ENCODE data around the gene PDE8A. TPM values are rescaled to one million over a fixed set of nuclear protein-coding genes. Genes with fewer than 3 reads are reported as not detected.

PDE8A gene
- total and polyA plus RNA-seq, 10 of the 15 experiments (the other 5 are each of a cell fraction or from before 2014, with no cell fraction given): 6.7 to 69.2 (median 27.2) TPM

- CTCF ChIA-PET: interaction anchor here (0.5 to 2.2 kb wide), 2 partner anchors 92 to 216 kb away, joined by 3 to 8 read pairs; no protein-coding TSS in a partner anchor
- no peak for ATAC-seq
- RAD21 ChIA-PET (ENCODE audit: unreplicated experiment): interaction anchor here (0.6 kb wide), 2 partner anchors 9 to 122 kb away, joined by 3 read pairs; no protein-coding TSS in a partner anchor
- intact Hi-C loops (cut with micrococcal nuclease; ENCODE audit: unreplicated experiment) (no loop called here), in situ Hi-C loops (cut with MboI) (no loop called here)
- no peak for TF ChIP-seq NR2C1 (IDR thresholded peaks at IDR 0.05)
- no peak for TF ChIP-seq PAX5 (IDR thresholded peaks at IDR 0.05; ENCODE audit: borderline replicate concordance, low read depth, low read length)
- TF ChIP-seq NR2C2 (IDR thresholded peaks at IDR 0.05; ENCODE audit: borderline replicate concordance, control insufficient read depth, insufficient read length, low read depth): no peak
- TF ChIP-seq SREBF1 (IDR thresholded peaks at IDR 0.05; ENCODE audit: low read length): no peak
- TF ChIP-seq EED (IDR thresholded peaks at IDR 0.05; ENCODE audit: low read depth): no peak
- no peak for TF ChIP-seq ZNF274 (IDR thresholded peaks at IDR 0.05; ENCODE audit: insufficient read depth, insufficient read length)
- TF ChIP-seq SIX5 (IDR thresholded peaks at IDR 0.05; ENCODE audit: low read depth, low read length, severe bottlenecking): no peak
- no peak for TF ChIP-seq BRCA1 (IDR thresholded peaks at IDR 0.05; ENCODE audit: low read depth, low read length)
- TF ChIP-seq SMARCA5 (IDR thresholded peaks at IDR 0.05): no peak
- TF ChIP-seq RELA (IDR thresholded peaks at IDR 0.05; ENCODE audit: borderline replicate concordance, partially characterized antibody): no peak
- TF ChIP-seq DPF2 (IDR thresholded peaks at IDR 0.05): no peak
- TF ChIP-seq CHD1 (IDR thresholded peaks at IDR 0.05; ENCODE audit: low read depth, low read length): no peak
- no peak for TF ChIP-seq CEBPB (IDR thresholded peaks at IDR 0.05; ENCODE audit: borderline replicate concordance in 1 of 2, low read depth in 2 of 2, low read length in 2 of 2)
- no peak for TF ChIP-seq POU2F2 (IDR thresholded peaks at IDR 0.05; ENCODE audit: borderline replicate concordance, low read depth, low read length)
- no peak for TF ChIP-seq EP300 (IDR thresholded peaks at IDR 0.05; ENCODE audit: borderline replicate concordance in 1 of 2, control insufficient read depth in 1 of 2, low read depth in 2 of 2, low read length in 2 of 2)
- no peak for TF ChIP-seq PML (IDR thresholded peaks at IDR 0.05; ENCODE audit: low read length)
- no peak for TF ChIP-seq HDAC6 (IDR thresholded peaks at IDR 0.05; ENCODE audit: unreplicated experiment)
- Histone ChIP-seq H3K4me2 (ENCODE audit: control insufficient read depth, insufficient read depth) (no peak overlapping the region), H4K20me1 (ENCODE audit: control insufficient read depth, insufficient read depth) (no peaks in the 10 kb centered on the region), H3K4me1 (ENCODE audit: control insufficient read depth, insufficient read depth, low read length) (no peaks in the 10 kb centered on the region), H3K4me3 (no peak overlapping the region), H3K36me3 (ENCODE audit: control insufficient read depth in 2 of 2, insufficient read depth in 2 of 2, low read length in 1 of 2) (no peaks in the 10 kb centered on the region), H3K79me2 (ENCODE audit: control insufficient read depth, insufficient read depth, low read length) (no peaks in the 10 kb centered on the region), H2AFZ (ENCODE audit: control insufficient read depth, low read depth, low read length) (no peak overlapping the region), H3K27ac (ENCODE audit: control insufficient read depth, insufficient read depth) (no peak overlapping the region), H3K27me3 (replicated peaks in 1 of 2; ENCODE audit: control insufficient read depth in 2 of 2, insufficient read depth in 2 of 2, low read length in 1 of 2) (peaks cover 0 to 3% of the 10 kb centered on the region in 2 experiments; a peak in 1 of 4 replicates), H3K9me3 (replicated peaks; ENCODE audit: control insufficient read depth, insufficient read depth, low read length) (no peaks in the 10 kb centered on the region), H3K9ac (ENCODE audit: control insufficient read depth, insufficient read depth, low read length) (no peak overlapping the region)
- SMC1A ChIA-PET (ENCODE audit: uncharacterized antibody, unreplicated experiment): interaction anchor here (2.4 kb wide), 1 partner anchor 93 kb away, joined by 10 read pairs; no protein-coding TSS in a partner anchor
- no peak for DNase-seq (ENCODE audit: low read depth, low spot score)
- POLR2A ChIA-PET: no interaction called here
- no TSS peak for BruUV-seq (replicated peaks)
- FAIRE-seq: no peak
- WGBS (ENCODE audit: insufficient coverage, insufficient replicate concordance, low lambda C conversion rate, missing lambda C conversion rate): 33% methylated on average over 5 of the region's 5 CpGs
These were observed 29.9 kb upstream of the PDE8A start for GRCh38 chr15:84951736-84952135.
